Activated T-cell treated with anti-CD3 and anti-CD28 coated beads, Interleukin-2, amount 50 U/mL, for 72 hours (primary cell): Measurements from ENCODE around the gene DOK4. TPM values are rescaled to one million over a fixed set of nuclear protein-coding genes. Genes with fewer than 3 reads are reported as not detected.

ENCODE experiments used
- ATAC-seq, 2 donors: fragments of 150-1000 bp; cut with Tn5 transposase; replicated peaks in 1 of 2; 2 replicates each; pipeline ENCODE4 v1.10.0; 2021; ENCODE audit warnings: moderate library complexity in 2 of 2, mild to moderate bottlenecking in 1 of 2
- DNase-seq, 2 donors: peaks; one replicate each; pipeline ENCODE4 v3.0.0; 2021 to 2022; ENCODE audit warnings: mixed read lengths in 1 of 2
- H3K27ac Mint-ChIP-seq: one replicate; pipeline ENCODE4 v1.8.0; 2022; ENCODE audit warnings: mild to moderate bottlenecking, moderate library complexity, mixed read lengths
- H3K27me3 Mint-ChIP-seq: one replicate; pipeline ENCODE4 v1.8.0; 2022; ENCODE audit warnings: low read depth, mixed read lengths
- H3K36me3 Mint-ChIP-seq, 2 donors: one replicate each; pipeline ENCODE4 v1.8.0; 2022; ENCODE audit warnings: mixed read lengths in 2 of 2, mild to moderate bottlenecking in 1 of 2; ENCODE audit not compliant: insufficient read depth in 2 of 2
- H3K4me1 Mint-ChIP-seq: one replicate; pipeline ENCODE4 v1.8.0; 2022; ENCODE audit warnings: low read depth, mixed read lengths
- H3K4me3 Mint-ChIP-seq, 2 donors: one replicate each; pipeline ENCODE4 v1.8.0; 2022; ENCODE audit warnings: mild to moderate bottlenecking in 2 of 2, mixed read lengths in 2 of 2, moderate library complexity in 2 of 2
- H3K9me3 Mint-ChIP-seq, 2 donors: one replicate each; pipeline ENCODE4 v1.8.0; 2022; ENCODE audit warnings: mixed read lengths in 2 of 2
- total RNA-seq, 2 donors: library from RNA; stranded (reverse); gene quantifications; one replicate each; pipeline ENCODE4 v1.2.3, GENCODE V29; 2022

Gene DOK4
- total RNA-seq, 2 donors from 2014 or later = 12.0 to 19.6 TPM

- H3K4me1 Mint-ChIP-seq = peaks cover 22% of the 10 kb centered on the region
- no peak overlapping the region for H3K27ac Mint-ChIP-seq
- H3K4me3 Mint-ChIP-seq = peak overlapping the region in 1 of 2 donors; percentile 18
- no peaks in the 10 kb centered on the region for H3K27me3 Mint-ChIP-seq
- no peaks in the 10 kb centered on the region for H3K9me3 Mint-ChIP-seq
- H3K36me3 Mint-ChIP-seq = peaks cover 2 to 3% of the 10 kb centered on the region in 2 donors
- no peak for DNase-seq
- ATAC-seq = no peak
Measured at GRCh38 chr16:57474671-57475661, 11.3 kb downstream of the DOK4 start.

- H3K4me1 Mint-ChIP-seq = peaks cover 22% of the 10 kb centered on the region
- ATAC-seq (no peak), DNase-seq (no peak)
- H3K9me3 Mint-ChIP-seq = no peaks in the 10 kb centered on the region
- H3K4me3 Mint-ChIP-seq = no peak overlapping the region
- H3K27ac Mint-ChIP-seq = no peak overlapping the region
- H3K27me3 Mint-ChIP-seq = no peaks in the 10 kb centered on the region
- peaks cover 2 to 3% of the 10 kb centered on the region in 2 donors for H3K36me3 Mint-ChIP-seq
Measured at GRCh38 chr16:57473906-57474305, 12.4 kb downstream of the DOK4 start.

- ATAC-seq = no peak
- Mint-ChIP-seq H3K27ac (no peak overlapping the region), H3K4me1 (peaks cover 22% of the 10 kb centered on the region), H3K9me3 (no peaks in the 10 kb centered on the region), H3K27me3 (no peaks in the 10 kb centered on the region), H3K36me3 (peaks cover 4 to 7% of the 10 kb centered on the region in 2 donors), H3K4me3 (no peak overlapping the region)
- no peak for DNase-seq
Measured at GRCh38 chr16:57473176-57473840, 13.0 kb downstream of the DOK4 start.

GRCh38 chr16:57472665-57473060, 13.6 kb downstream of the DOK4 start:
- no peak for DNase-seq
- no peak overlapping the region for H3K4me3 Mint-ChIP-seq
- no peak for ATAC-seq
- H3K27ac Mint-ChIP-seq = no peak overlapping the region
- no peaks in the 10 kb centered on the region for H3K9me3 Mint-ChIP-seq
- H3K27me3 Mint-ChIP-seq = no peaks in the 10 kb centered on the region
- peaks cover 22% of the 10 kb centered on the region for H3K4me1 Mint-ChIP-seq
- H3K36me3 Mint-ChIP-seq = peaks cover 4 to 12% of the 10 kb centered on the region in 2 donors

- Mint-ChIP-seq H3K4me3 (no peak overlapping the region), H3K4me1 (peaks cover 22% of the 10 kb centered on the region), H3K9me3 (no peaks in the 10 kb centered on the region), H3K27me3 (no peaks in the 10 kb centered on the region), H3K36me3 (peaks cover 4 to 13% of the 10 kb centered on the region in 2 donors), H3K27ac (peak overlapping the region; percentile 5)
- no peak for DNase-seq
- ATAC-seq = no peak
Measured at GRCh38 chr16:57471852-57472664, 14.2 kb downstream of the DOK4 start.

GRCh38 chr16:57471209-57471608, 15.1 kb downstream of the DOK4 start:
- no peak for DNase-seq
- ATAC-seq = no peak
- Mint-ChIP-seq H3K9me3 (no peaks in the 10 kb centered on the region), H3K27ac (no peak overlapping the region), H3K36me3 (peaks cover 4 to 13% of the 10 kb centered on the region in 2 donors), H3K4me3 (no peak overlapping the region), H3K27me3 (no peaks in the 10 kb centered on the region), H3K4me1 (peaks cover 16% of the 10 kb centered on the region)

GRCh38 chr16:57470711-57471110, 15.6 kb downstream of the DOK4 start:
- Mint-ChIP-seq H3K4me1 (peaks cover 11% of the 10 kb centered on the region), H3K4me3 (no peak overlapping the region), H3K36me3 (peaks cover 8 to 16% of the 10 kb centered on the region in 2 donors), H3K27me3 (no peaks in the 10 kb centered on the region), H3K9me3 (no peaks in the 10 kb centered on the region), H3K27ac (no peak overlapping the region)
- ATAC-seq (no peak), DNase-seq (no peak)

GRCh38 chr16:57469917-57470470, 16.3 kb downstream of the DOK4 start:
- no peaks in the 10 kb centered on the region for H3K9me3 Mint-ChIP-seq
- no peak overlapping the region for H3K27ac Mint-ChIP-seq
- peaks cover 11% of the 10 kb centered on the region for H3K4me1 Mint-ChIP-seq
- DNase-seq (no peak), ATAC-seq (no peak)
- no peaks in the 10 kb centered on the region for H3K27me3 Mint-ChIP-seq
- H3K36me3 Mint-ChIP-seq = peaks cover 8 to 16% of the 10 kb centered on the region in 2 donors
- H3K4me3 Mint-ChIP-seq = no peak overlapping the region

GRCh38 chr16:57469046-57469445, 17.2 kb downstream of the DOK4 start:
- peak overlapping the region; percentile 93 for H3K27ac Mint-ChIP-seq
- ATAC-seq = no peak
- no peaks in the 10 kb centered on the region for H3K27me3 Mint-ChIP-seq
- H3K4me1 Mint-ChIP-seq = peaks cover 14% of the 10 kb centered on the region
- no peak for DNase-seq
- H3K4me3 Mint-ChIP-seq = no peak overlapping the region
- peaks cover 10 to 23% of the 10 kb centered on the region in 2 donors for H3K36me3 Mint-ChIP-seq
- no peaks in the 10 kb centered on the region for H3K9me3 Mint-ChIP-seq

- Mint-ChIP-seq H3K27ac (peak overlapping the region; percentile 93), H3K36me3 (peaks cover 10 to 24% of the 10 kb centered on the region in 2 donors), H3K4me1 (peaks cover 21% of the 10 kb centered on the region), H3K4me3 (no peak overlapping the region), H3K9me3 (no peaks in the 10 kb centered on the region), H3K27me3 (no peaks in the 10 kb centered on the region)
- no peak for ATAC-seq
- no peak for DNase-seq
Measured at GRCh38 chr16:57468346-57468745, 17.9 kb downstream of the DOK4 start.

- Mint-ChIP-seq H3K27ac (peak overlapping the region; percentile 70), H3K4me1 (peaks cover 26% of the 10 kb centered on the region), H3K27me3 (no peaks in the 10 kb centered on the region), H3K36me3 (peaks cover 11 to 24% of the 10 kb centered on the region in 2 donors), H3K9me3 (no peaks in the 10 kb centered on the region), H3K4me3 (peak overlapping the region in 1 of 2 donors; percentile 95)
- no peak for DNase-seq
- no peak for ATAC-seq
Measured at GRCh38 chr16:57464523-57464922, 21.8 kb downstream of the DOK4 start.

GRCh38 chr16:57462978-57463362, 23.3 kb downstream of the DOK4 start:
- Mint-ChIP-seq H3K27ac (peak overlapping the region; percentile 25), H3K9me3 (no peaks in the 10 kb centered on the region), H3K4me1 (peaks cover 26% of the 10 kb centered on the region), H3K27me3 (no peaks in the 10 kb centered on the region), H3K4me3 (peak overlapping the region; percentile 95 to 99), H3K36me3 (peaks cover 8 to 17% of the 10 kb centered on the region in 2 donors)
- DNase-seq = peak; percentile 22 to 29
- ATAC-seq = peak; percentile 14 to 34
